Keratinocyte (primary cell): Measurements from ENCODE around the gene SLC7A5. TPM values are rescaled to one million over a fixed set of nuclear protein-coding genes. Genes with fewer than 3 reads are reported as not detected.
"Not testable (repeated sequence)": the region's sequence is repeated elsewhere in the genome, so short reads cannot be mapped to it uniquely, and the experiment has no call there.

ENCODE experiments used
- DNase-seq: peaks from one replicate; pipeline ENCODE4 v3.0.0-alpha.2; 2011; ENCODE audit warnings: low read depth, missing footprints, low spot score
- FAIRE-seq: peaks from 2 replicates; lab custom pipeline; 2011; peaks lifted over from hg19 to GRCh38; lab: Jason Lieb, UNC
- H2AFZ ChIP-seq: 2 replicates; pipeline ENCODE4 v1.6.0; 2012; ENCODE audit warnings: low read length, control low read depth, inconsistent platforms; ENCODE audit not compliant: control insufficient read depth
- H3K27ac ChIP-seq: 2 replicates; pipeline ENCODE4 v1.5.1; 2011; ENCODE audit warnings: low read length; ENCODE audit not compliant: control insufficient read depth, insufficient read depth
- H3K27me3 ChIP-seq: 3 replicates; pipeline ENCODE4 v1.6.0; 2011; ENCODE audit warnings: low read length; ENCODE audit not compliant: control insufficient read depth, insufficient read depth; ENCODE audit errors: extremely low read depth
- H3K36me3 ChIP-seq, 2 experiments: 2 replicates in 1 of 2; 3 replicates in 1 of 2; pipeline ENCODE4 v1.5.1; 2011; ENCODE audit warnings: low read length in 2 of 2, mild to moderate bottlenecking in 1 of 2; ENCODE audit not compliant: control insufficient read depth in 2 of 2, insufficient read depth in 2 of 2; ENCODE audit errors: extremely low read depth in 1 of 2
- H3K4me1 ChIP-seq: 3 replicates; pipeline ENCODE4 v1.5.1; 2011; ENCODE audit warnings: low read length; ENCODE audit not compliant: control insufficient read depth, insufficient read depth; ENCODE audit errors: extremely low read depth
- H3K4me2 ChIP-seq: 3 replicates; pipeline ENCODE4 v1.6.0; 2011; ENCODE audit warnings: low read depth, low read length; ENCODE audit not compliant: control insufficient read depth, insufficient read depth; ENCODE audit errors: extremely low read depth
- H3K4me3 ChIP-seq, 3 experiments: fragments of 200-600 bp in 1 of 3; sonication (generic) in 1 of 3; 2 replicates in 2 of 3; 3 replicates in 1 of 3; pipeline ENCODE4 v1.5.1; 2011 to 2016; ENCODE audit warnings: low read length in 3 of 3, mild to moderate bottlenecking in 3 of 3, control low read depth in 2 of 3, inconsistent platforms in 1 of 3, low read depth in 1 of 3, mixed read lengths in 1 of 3, mixed run types in 1 of 3, moderate library complexity in 1 of 3; ENCODE audit not compliant: control insufficient read depth in 2 of 3, insufficient read depth in 2 of 3; ENCODE audit errors: extremely low read depth in 1 of 3
- H3K79me2 ChIP-seq: 2 replicates; pipeline ENCODE4 v1.6.0; 2012; ENCODE audit warnings: low read length; ENCODE audit not compliant: control insufficient read depth, insufficient read depth
- H3K9ac ChIP-seq: 3 replicates; pipeline ENCODE4 v1.6.0; 2011; ENCODE audit warnings: low read length; ENCODE audit not compliant: control insufficient read depth, insufficient read depth; ENCODE audit errors: extremely low read depth
- H3K9me1 ChIP-seq: 3 replicates; pipeline ENCODE4 v1.6.0; 2011; ENCODE audit warnings: low read length; ENCODE audit not compliant: control insufficient read depth, insufficient read depth; ENCODE audit errors: extremely low read depth
- H3K9me3 ChIP-seq: 2 replicates; pipeline ENCODE4 v1.5.1; 2012; ENCODE audit warnings: low read depth, low read length; ENCODE audit not compliant: control insufficient read depth
- H4K20me1 ChIP-seq: 3 replicates; pipeline ENCODE4 v1.6.0; 2011; ENCODE audit warnings: low read length; ENCODE audit not compliant: control insufficient read depth, insufficient read depth; ENCODE audit errors: extremely low read depth
- dilution Hi-C: fragments of 300-500 bp; cut with MboI; formaldehyde crosslinking; loops from one replicate; pipeline ENCODE4 v1.7.0; 2020; ENCODE audit warnings: low sequenced_read_pairs; ENCODE audit not compliant: extremely low pct_ligation_motif_present
- polyA plus RNA-seq, 5 experiments: library from polyadenylated mRNA; depleted of rRNA in 3 of 5; stranded (reverse) in 3 of 5; stranded (forward) in 1 of 5; unstranded in 1 of 5; fragments of >200 nt; gene quantifications; 1 replicate in 1 of 5; 2 replicates in 3 of 5; 3 replicates in 1 of 5; pipeline versions ENCODE4 v1.2.1 to v1.2.3, GENCODE V29; 2011 to 2012; ENCODE audit warnings: missing spikeins in 2 of 5, low read depth in 1 of 5, low replicate concordance in 1 of 5
- TF ChIP-seq, protein P1 (sequence below), 3 experiments: IDR thresholded peaks in 1 of 3; conservative IDR thresholded peaks in 1 of 3; optimal IDR thresholded peaks in 1 of 3; 2 replicates in 2 of 3; 3 replicates in 1 of 3; pipeline versions ENCODE3 to v1.5.1; 2011; ENCODE audit warnings: low read length in 3 of 3, mild to moderate bottlenecking in 3 of 3, moderate library complexity in 2 of 3, control low read depth in 1 of 3, inconsistent platforms in 1 of 3; ENCODE audit not compliant: insufficient read depth in 2 of 3; ENCODE audit errors: extremely low read depth in 1 of 3

The SLC7A5 gene
- polyA plus RNA-seq, 1 donor (not counting 4 experiments of a cell fraction or from before 2014, with no cell fraction given), result 114 TPM

DNA sequence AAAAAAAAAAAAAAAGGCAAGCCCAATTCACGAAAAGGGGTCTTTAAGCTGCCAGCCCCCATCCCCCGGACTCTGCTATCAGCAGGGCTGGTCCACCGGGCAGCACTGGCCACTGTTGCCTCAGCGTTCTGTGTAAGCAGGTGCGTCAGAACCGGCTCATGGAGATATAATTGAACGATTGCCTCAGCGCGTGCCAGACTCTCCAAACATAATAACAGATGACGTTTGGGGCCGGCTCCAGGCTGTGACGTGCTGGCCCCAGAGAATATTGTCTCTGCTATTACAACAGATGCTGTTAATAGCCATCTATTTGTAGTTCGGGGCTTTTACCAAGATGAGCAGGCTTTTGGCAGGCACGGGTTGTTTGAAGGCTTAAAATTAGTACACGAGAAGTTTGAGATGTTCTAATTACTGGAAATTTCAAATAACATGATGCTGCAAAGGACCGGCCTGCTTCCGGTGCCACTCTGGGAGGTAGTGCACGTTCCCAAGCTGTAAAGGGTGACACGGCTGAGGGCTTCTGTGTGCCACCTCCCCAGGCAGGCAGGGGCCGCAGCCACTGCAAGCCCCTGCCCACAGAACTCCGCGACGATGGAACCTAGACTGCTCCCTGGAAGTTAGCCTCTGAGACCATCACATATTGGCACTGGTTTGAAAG is 41.9 kb upstream of the SLC7A5 start:
- H3K9me1 ChIP-seq, H3K4me1 ChIP-seq, H3K9ac ChIP-seq, H3K9me3 ChIP-seq, DNase-seq, H3K79me2 ChIP-seq, H3K36me3 ChIP-seq, H3K4me2 ChIP-seq, dilution Hi-C loops, H3K4me3 ChIP-seq, H4K20me1 ChIP-seq, H2AFZ ChIP-seq, H3K27ac ChIP-seq: not testable (repeated sequence)
- H3K27me3 ChIP-seq, result peaks cover 11% of the 10 kb centered on the region
- peak; percentile 52 for FAIRE-seq

DNA sequence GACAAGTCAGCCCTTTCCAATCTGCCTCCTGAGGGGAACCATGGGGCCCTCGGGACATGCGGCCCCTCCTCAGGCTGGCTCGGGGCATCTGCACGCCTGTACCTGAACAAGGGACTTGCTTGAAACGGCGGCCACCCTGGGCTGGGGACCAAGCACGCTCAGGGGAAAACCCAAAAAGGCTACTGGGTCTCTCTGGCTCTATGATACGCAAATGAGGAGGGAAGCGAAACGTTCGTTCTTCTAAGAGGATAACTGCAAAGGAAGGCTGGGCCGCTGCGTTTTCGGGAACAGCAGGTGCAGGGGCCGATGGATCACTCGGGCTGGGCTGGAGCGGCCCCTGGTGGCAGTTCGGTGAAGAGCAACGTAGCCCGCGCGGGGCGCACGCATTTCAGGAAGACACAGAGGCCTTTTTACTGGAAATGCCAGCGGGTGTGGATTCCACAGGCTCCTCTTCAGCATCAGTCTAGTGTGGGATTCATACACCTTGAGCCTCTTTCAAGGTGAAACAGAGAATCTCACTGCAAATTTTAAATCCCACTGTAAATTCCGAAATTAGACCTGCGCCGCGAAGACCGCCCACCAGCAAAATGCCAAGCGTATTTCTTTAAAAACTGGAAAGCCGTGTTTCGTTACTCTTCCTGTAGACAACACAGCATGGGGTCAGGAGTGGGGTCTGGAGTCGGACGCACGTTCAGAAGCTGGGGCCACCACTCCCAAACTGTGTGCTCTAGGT is 40.1 kb upstream of the SLC7A5 start:
- H3K9me3 ChIP-seq, H3K9me1 ChIP-seq, H2AFZ ChIP-seq, DNase-seq, H4K20me1 ChIP-seq, dilution Hi-C loops, H3K36me3 ChIP-seq, H3K4me2 ChIP-seq, H3K9ac ChIP-seq, H3K4me3 ChIP-seq, H3K27ac ChIP-seq, H3K79me2 ChIP-seq, H3K4me1 ChIP-seq, FAIRE-seq: not testable (repeated sequence)
- TF ChIP-seq, protein P1, sequence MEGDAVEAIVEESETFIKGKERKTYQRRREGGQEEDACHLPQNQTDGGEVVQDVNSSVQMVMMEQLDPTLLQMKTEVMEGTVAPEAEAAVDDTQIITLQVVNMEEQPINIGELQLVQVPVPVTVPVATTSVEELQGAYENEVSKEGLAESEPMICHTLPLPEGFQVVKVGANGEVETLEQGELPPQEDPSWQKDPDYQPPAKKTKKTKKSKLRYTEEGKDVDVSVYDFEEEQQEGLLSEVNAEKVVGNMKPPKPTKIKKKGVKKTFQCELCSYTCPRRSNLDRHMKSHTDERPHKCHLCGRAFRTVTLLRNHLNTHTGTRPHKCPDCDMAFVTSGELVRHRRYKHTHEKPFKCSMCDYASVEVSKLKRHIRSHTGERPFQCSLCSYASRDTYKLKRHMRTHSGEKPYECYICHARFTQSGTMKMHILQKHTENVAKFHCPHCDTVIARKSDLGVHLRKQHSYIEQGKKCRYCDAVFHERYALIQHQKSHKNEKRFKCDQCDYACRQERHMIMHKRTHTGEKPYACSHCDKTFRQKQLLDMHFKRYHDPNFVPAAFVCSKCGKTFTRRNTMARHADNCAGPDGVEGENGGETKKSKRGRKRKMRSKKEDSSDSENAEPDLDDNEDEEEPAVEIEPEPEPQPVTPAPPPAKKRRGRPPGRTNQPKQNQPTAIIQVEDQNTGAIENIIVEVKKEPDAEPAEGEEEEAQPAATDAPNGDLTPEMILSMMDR (optimal IDR thresholded peaks at IDR 0.05 in 1 of 3, IDR thresholded peaks at IDR 0.05 in 1 of 3, conservative IDR thresholded peaks at IDR 0.05 in 1 of 3; ENCODE audit: extremely low read depth in 1 of 3, insufficient read depth in 2 of 3, low read length in 3 of 3), result peak; percentile 74 to 96 (median 78)
- H3K27me3 ChIP-seq, result peaks cover 11% of the 10 kb centered on the region

DNA sequence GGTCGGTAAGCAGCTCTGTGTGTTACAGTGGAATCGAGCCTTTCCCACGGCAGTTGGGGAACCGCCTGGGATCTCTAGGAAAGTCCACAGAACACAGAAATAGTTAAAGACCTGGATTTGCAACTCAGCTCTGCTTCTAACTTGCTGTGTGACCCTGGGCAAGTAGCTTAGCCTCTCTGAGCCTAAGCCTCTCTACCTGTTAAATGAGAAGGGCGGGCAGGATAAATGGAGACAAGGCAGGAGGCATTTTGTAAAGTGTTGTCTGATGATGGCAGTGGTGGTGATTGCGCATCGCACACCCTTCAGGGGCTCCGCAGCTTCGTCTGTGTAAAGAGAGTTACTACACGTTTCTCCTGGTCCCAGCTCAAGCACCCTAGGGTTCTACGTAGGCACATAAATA is 38.8 kb upstream of the SLC7A5 start:
- H3K4me1 ChIP-seq, FAIRE-seq, H3K79me2 ChIP-seq, H2AFZ ChIP-seq, H3K4me2 ChIP-seq, H3K27ac ChIP-seq, H3K9me3 ChIP-seq, H3K9me1 ChIP-seq, H3K4me3 ChIP-seq, DNase-seq, H3K9ac ChIP-seq, dilution Hi-C loops, H4K20me1 ChIP-seq, H3K36me3 ChIP-seq: not testable (repeated sequence)
- H3K27me3 ChIP-seq, result peaks cover 11% of the 10 kb centered on the region

DNA sequence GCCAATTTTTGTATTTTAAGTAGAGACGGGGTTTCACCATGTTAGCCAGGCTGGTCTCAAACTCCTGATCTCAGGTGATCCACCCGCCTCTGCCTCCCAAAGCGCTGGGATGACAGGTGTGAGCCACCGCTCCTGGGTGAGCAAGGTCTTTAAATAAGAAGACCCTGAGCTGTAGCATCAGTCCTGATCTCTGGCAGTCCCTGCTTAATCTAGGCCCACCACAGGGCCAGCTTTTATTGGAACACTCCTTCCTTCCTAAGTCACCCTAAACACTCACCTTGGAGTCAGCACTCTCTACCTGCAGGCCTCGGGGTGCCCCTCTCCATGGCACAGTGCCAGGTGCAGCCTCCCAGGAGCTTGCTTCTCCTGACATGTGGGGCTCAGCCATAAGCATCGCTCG is 36.2 kb upstream of the SLC7A5 start:
- H3K4me3 ChIP-seq, H3K9me1 ChIP-seq, dilution Hi-C loops, H4K20me1 ChIP-seq, FAIRE-seq, H3K4me2 ChIP-seq, H3K79me2 ChIP-seq, DNase-seq, H2AFZ ChIP-seq, H3K9me3 ChIP-seq, H3K4me1 ChIP-seq, H3K27ac ChIP-seq, H3K9ac ChIP-seq, H3K36me3 ChIP-seq: not testable (repeated sequence)
- H3K27me3 ChIP-seq, result peaks cover 11% of the 10 kb centered on the region
